ENCODE data around the gene IL17B.

DNA sequence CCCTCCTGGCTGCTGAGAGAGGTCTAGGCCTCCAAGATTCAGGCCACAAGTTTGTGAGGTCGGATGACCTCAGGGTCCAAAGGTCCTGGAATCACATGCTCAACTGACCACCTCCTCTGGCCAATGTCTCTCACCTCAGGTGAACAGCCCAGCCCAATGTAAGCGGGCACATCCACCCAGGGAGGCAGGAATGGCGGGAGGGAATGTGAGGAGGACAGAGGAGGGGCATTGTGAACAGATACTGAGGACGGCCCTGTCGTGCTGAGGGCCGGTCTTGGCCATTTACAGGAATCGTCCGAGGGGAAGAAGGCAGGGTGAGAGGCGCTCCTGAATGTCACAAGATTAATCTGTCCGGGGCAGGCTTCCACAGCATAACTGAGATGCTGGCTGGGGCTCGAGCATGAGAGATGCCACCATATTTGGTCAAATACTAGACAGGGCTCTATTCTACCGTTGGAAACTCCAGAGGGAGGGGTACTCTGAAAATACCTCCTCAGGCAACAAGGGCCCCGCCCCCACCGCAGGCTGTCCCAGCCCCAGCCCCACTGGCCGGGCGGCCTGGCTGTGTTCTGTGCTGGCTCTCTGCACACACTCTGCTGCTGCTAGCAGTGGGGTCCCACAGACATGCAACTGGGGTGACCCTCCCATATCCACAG lies 1.5 kb upstream of the IL17B start:
- TF ChIP-seq EZH2 (IDR thresholded peaks at IDR 0.05; ENCODE audit: borderline replicate concordance, low read depth, low read length, severe bottlenecking): no peak
- TF ChIP-seq, protein P1, sequence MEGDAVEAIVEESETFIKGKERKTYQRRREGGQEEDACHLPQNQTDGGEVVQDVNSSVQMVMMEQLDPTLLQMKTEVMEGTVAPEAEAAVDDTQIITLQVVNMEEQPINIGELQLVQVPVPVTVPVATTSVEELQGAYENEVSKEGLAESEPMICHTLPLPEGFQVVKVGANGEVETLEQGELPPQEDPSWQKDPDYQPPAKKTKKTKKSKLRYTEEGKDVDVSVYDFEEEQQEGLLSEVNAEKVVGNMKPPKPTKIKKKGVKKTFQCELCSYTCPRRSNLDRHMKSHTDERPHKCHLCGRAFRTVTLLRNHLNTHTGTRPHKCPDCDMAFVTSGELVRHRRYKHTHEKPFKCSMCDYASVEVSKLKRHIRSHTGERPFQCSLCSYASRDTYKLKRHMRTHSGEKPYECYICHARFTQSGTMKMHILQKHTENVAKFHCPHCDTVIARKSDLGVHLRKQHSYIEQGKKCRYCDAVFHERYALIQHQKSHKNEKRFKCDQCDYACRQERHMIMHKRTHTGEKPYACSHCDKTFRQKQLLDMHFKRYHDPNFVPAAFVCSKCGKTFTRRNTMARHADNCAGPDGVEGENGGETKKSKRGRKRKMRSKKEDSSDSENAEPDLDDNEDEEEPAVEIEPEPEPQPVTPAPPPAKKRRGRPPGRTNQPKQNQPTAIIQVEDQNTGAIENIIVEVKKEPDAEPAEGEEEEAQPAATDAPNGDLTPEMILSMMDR (IDR thresholded peaks at IDR 0.05; ENCODE audit: extremely low read depth in 1 of 2, insufficient read depth in 1 of 2, low read depth in 1 of 2, low read length in 2 of 2): no peak
- TF ChIP-seq JUN (IDR thresholded peaks at IDR 0.05; ENCODE audit: borderline replicate concordance, insufficient read depth, insufficient read length, low read depth): no peak
- TF ChIP-seq POLR2AphosphoS5 (IDR thresholded peaks at IDR 0.05; ENCODE audit: insufficient read depth, low read depth, low read length): no peak
- TF ChIP-seq POLR2A (IDR thresholded peaks at IDR 0.05; ENCODE audit: low read depth, low read length): no peak

Data from endothelial cell of umbilical vein (primary cell).